CD4-positive, CD25-positive, alpha-beta regulatory T cell (primary cell): ENCODE data around the gene MYO5B. TPM values are rescaled to one million over a fixed set of nuclear protein-coding genes. Genes with fewer than 3 reads are reported as not detected.
A peak's percentile ranks its signal among the peaks of the same experiment; 100 is the strongest.

Source experiments
- ATAC-seq, 2 donors: fragments of 150-1000 bp; cut with Tn5 transposase; one replicate each; pipeline ENCODE4 v1.10.0; 2021; ENCODE audit warnings: low read depth in 2 of 2, moderate number of reproducible peaks in 2 of 2, moderate library complexity in 1 of 2
- DNase-seq, 3 donors: peaks; one replicate each; pipeline versions ENCODE4 v3.0.0 to v3.0.0-alpha.2; 2012 to 2022; ENCODE audit warnings: mixed read lengths in 1 of 3
- H3K27ac ChIP-seq: one replicate; pipeline ENCODE4 v1.7.0; 2013; ENCODE audit warnings: mild to moderate bottlenecking, low read length; ENCODE audit not compliant: insufficient read depth, poor library complexity, severe bottlenecking
- H3K27me3 ChIP-seq: one replicate; pipeline ENCODE4 v1.7.0; 2013; ENCODE audit warnings: low read length; ENCODE audit not compliant: control insufficient read depth, insufficient read depth
- H3K36me3 ChIP-seq: one replicate; pipeline ENCODE4 v1.7.0; 2013; ENCODE audit warnings: mild to moderate bottlenecking, low read length, moderate library complexity; ENCODE audit not compliant: control insufficient read depth, insufficient read depth
- H3K4me1 ChIP-seq: 2 replicates; pipeline ENCODE4 v1.7.0; 2013; ENCODE audit warnings: mild to moderate bottlenecking, low read length; ENCODE audit not compliant: insufficient read depth, control insufficient read depth, poor library complexity, severe bottlenecking
- H3K4me3 ChIP-seq: one replicate; pipeline ENCODE4 v1.7.0; 2013; ENCODE audit warnings: low read depth, mild to moderate bottlenecking, low read length, moderate library complexity
- H3K9me3 ChIP-seq, 2 experiments: 1 replicate in 1 of 2; 2 replicates in 1 of 2; pipeline ENCODE4 v1.7.0; 2013; ENCODE audit warnings: low read length in 2 of 2, mild to moderate bottlenecking in 1 of 2, moderate library complexity in 1 of 2; ENCODE audit not compliant: control insufficient read depth in 2 of 2
- H3K27ac Mint-ChIP-seq, 3 donors: one replicate each; pipeline ENCODE4 v1.8.0; 2020 to 2022; ENCODE audit warnings: mild to moderate bottlenecking in 3 of 3, mixed read lengths in 3 of 3, moderate library complexity in 2 of 3
- H3K27me3 Mint-ChIP-seq: one replicate; pipeline ENCODE4 v1.8.0; 2022; ENCODE audit warnings: mild to moderate bottlenecking, mixed read lengths
- H3K36me3 Mint-ChIP-seq: one replicate; pipeline ENCODE4 v1.8.0; 2020; ENCODE audit warnings: mixed read lengths
- H3K4me1 Mint-ChIP-seq, 4 donors: one replicate each; pipeline ENCODE4 v1.8.0; 2020 to 2022; ENCODE audit warnings: mixed read lengths in 4 of 4, mild to moderate bottlenecking in 1 of 4
- H3K4me3 Mint-ChIP-seq, 4 donors: one replicate each; pipeline ENCODE4 v1.8.0; 2020 to 2022; ENCODE audit warnings: mild to moderate bottlenecking in 4 of 4, mixed read lengths in 4 of 4, moderate library complexity in 3 of 4
- H3K9me3 Mint-ChIP-seq, 7 donors: one replicate each; pipeline ENCODE4 v1.8.0; 2020 to 2022; ENCODE audit warnings: mixed read lengths in 7 of 7, mild to moderate bottlenecking in 3 of 7, moderate library complexity in 2 of 7
- polyA plus RNA-seq, 4 donors: library from polyadenylated mRNA; unstranded; fragments of 300-500 nt; fragmentation: Illumina TruSeq; gene quantifications; one replicate each; pipeline ENCODE4 v1.2.3, GENCODE V29; 2021
- total RNA-seq: library from RNA; stranded (reverse); gene quantifications from one replicate; pipeline ENCODE4 v1.2.3, GENCODE V29; 2022

The MYO5B gene
- total and polyA plus RNA-seq, 5 donors from 2014 or later = 0.02 to 0.03 TPM; not detected in 3

DNA sequence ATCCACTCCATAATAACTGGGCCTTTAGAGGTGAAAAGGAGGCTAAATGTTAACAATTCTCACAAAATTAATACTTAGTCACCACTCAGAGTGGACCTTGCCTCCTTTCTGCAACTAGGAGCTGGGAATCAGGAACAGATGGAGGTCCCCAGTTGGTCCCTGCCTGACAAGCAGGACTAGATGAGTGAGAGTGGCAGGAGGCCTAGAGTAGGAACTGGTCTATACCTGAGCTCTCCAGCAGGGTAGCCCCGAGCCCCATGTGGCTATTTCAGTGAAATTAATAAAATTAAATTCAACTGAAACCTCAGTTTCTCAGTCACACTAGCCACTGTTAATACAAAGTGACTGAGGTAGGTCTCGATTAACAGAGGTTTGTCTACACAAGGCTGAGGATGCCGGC is 150.5 kb downstream of the MYO5B start:
- Histone ChIP-seq H3K9me3 (no peaks in the 10 kb centered on the region), H3K4me3 (no peak overlapping the region), H3K27me3 (no peaks in the 10 kb centered on the region), H3K27ac (no peak overlapping the region), H3K36me3 (no peaks in the 10 kb centered on the region), H3K4me1 (no peaks in the 10 kb centered on the region)
- Mint-ChIP-seq H3K27me3 (peaks cover 7% of the 10 kb centered on the region), H3K4me3 (no peak overlapping the region), H3K9me3 (peaks cover 0 to 2% (median 0%) of the 10 kb centered on the region in 7 donors), H3K27ac (no peak overlapping the region), H3K36me3 (no peaks in the 10 kb centered on the region), H3K4me1 (no peaks in the 10 kb centered on the region)
- ATAC-seq = no peak
- DNase-seq = no peak

DNA sequence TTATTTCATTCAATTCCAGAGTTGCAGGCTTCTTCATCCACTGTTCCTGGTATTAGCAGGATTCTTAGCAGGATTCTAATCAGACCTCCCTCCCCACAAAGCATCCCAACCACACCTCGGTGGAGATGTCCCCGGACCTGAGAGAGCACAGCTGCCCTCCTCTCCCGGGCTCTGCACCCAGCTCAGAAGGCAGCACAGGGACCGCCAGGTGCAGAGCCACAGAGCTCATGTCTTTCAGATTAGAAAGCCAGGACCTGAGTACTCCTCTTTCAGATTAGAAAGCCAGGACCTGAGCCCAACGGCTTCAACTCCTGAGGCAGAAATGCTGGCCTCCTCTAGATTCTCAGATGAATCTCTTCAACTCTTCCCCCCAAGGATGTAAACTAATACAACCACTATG is 152.3 kb downstream of the MYO5B start:
- no peaks in the 10 kb centered on the region for H3K27me3 ChIP-seq
- H3K27me3 Mint-ChIP-seq = peaks cover 8% of the 10 kb centered on the region
- H3K36me3 Mint-ChIP-seq = no peaks in the 10 kb centered on the region
- no peak for DNase-seq
- H3K4me3 Mint-ChIP-seq = no peak overlapping the region
- H3K4me1 ChIP-seq = no peaks in the 10 kb centered on the region
- no peak overlapping the region for H3K4me3 ChIP-seq
- peaks cover 0 to 2% (median 0%) of the 10 kb centered on the region in 7 donors for H3K9me3 Mint-ChIP-seq
- no peak overlapping the region for H3K27ac ChIP-seq
- no peaks in the 10 kb centered on the region for H3K4me1 Mint-ChIP-seq
- ATAC-seq = no peak
- H3K27ac Mint-ChIP-seq = no peak overlapping the region
- H3K9me3 ChIP-seq = no peaks in the 10 kb centered on the region
- no peaks in the 10 kb centered on the region for H3K36me3 ChIP-seq

DNA sequence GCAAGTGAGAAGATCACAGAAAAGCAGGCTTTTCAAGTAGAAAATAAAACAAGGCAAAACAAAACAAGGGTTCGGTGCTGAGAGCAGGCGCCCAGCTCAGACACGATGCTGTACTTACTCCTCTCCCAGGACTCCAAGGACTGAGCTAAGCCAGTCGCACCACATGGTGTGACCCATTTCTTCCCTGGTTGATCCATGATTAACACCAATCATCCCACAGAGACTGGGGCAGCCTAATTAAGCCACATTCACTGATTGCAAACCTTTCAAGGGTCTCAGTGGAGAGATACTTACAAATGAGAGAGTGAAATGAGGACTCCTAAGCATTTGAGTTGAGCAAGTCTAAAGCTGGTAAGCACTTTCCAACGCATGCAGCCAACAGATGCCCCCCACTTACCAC is 155.2 kb downstream of the MYO5B start:
- Mint-ChIP-seq H3K27ac (no peak overlapping the region), H3K27me3 (peaks cover 11% of the 10 kb centered on the region)

DNA sequence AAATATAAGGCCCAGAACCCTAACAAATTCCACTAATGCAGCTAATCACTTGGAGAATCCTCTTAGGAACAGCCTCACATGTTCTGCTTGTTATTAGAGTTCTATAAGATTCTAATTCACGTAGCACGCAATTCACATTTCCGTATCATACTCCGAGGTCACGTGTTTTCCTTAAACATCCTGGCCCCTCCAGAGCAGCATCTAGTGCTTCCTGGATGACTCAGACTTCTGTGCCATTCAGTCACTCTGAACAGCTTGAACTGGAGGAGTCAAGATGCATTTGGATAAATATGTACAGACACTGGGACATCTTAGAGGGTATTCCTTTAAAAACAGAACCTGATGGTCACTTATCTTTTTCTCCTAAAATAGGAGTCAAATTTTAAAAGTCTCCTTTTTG is 156.5 kb downstream of the MYO5B start:
- H3K27ac Mint-ChIP-seq = no peak overlapping the region
- H3K4me1 Mint-ChIP-seq = no peaks in the 10 kb centered on the region
- peak in 1 of 2 donors; percentile 60 for ATAC-seq
- H3K9me3 Mint-ChIP-seq = no peaks in the 10 kb centered on the region
- DNase-seq = peak in 1 of 3 donors; percentile 53
- H3K4me3 ChIP-seq = no peak overlapping the region
- no peak overlapping the region for H3K27ac ChIP-seq
- H3K4me3 Mint-ChIP-seq = no peak overlapping the region
- H3K27me3 ChIP-seq = peaks cover 2% of the 10 kb centered on the region
- H3K36me3 Mint-ChIP-seq = no peaks in the 10 kb centered on the region
- no peaks in the 10 kb centered on the region for H3K4me1 ChIP-seq
- no peaks in the 10 kb centered on the region for H3K9me3 ChIP-seq
- H3K36me3 ChIP-seq = no peaks in the 10 kb centered on the region
- peaks cover 5% of the 10 kb centered on the region for H3K27me3 Mint-ChIP-seq

More for the DNA sequence above, 155.2 kb downstream of the MYO5B start:
- no peak for ATAC-seq
- no peaks in the 10 kb centered on the region for H3K4me1 ChIP-seq
- no peaks in the 10 kb centered on the region for H3K9me3 Mint-ChIP-seq
- no peaks in the 10 kb centered on the region for H3K9me3 ChIP-seq
- H3K4me1 Mint-ChIP-seq = no peaks in the 10 kb centered on the region
- H3K27me3 ChIP-seq = peaks cover 2% of the 10 kb centered on the region
- no peak overlapping the region for H3K4me3 Mint-ChIP-seq
- H3K36me3 ChIP-seq = no peaks in the 10 kb centered on the region
- H3K4me3 ChIP-seq = no peak overlapping the region
- H3K36me3 Mint-ChIP-seq = no peaks in the 10 kb centered on the region
- H3K27ac ChIP-seq = no peak overlapping the region
- no peak for DNase-seq

DNA sequence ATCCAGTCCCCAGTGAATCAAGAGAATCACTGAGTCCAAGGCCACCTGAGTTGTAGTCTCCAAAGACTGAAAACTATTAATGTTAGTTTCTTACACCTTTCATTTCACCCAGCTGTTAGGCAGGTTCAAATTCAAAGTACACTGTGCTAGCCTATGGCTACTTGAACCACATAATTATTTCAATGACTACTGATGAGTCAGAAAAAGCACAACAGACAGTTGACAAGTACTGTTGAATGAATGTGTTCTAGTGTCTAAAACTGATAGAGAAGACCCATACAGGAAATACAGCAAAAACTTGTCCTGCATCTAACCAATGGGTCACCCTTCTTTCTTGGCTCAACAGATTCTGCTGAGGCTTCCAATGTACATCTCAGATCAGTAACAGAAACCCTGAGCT is 160.9 kb downstream of the MYO5B start:
- H3K4me1 ChIP-seq = no peaks in the 10 kb centered on the region
- Mint-ChIP-seq H3K4me1 (no peaks in the 10 kb centered on the region), H3K27me3 (peaks cover 21% of the 10 kb centered on the region), H3K36me3 (no peaks in the 10 kb centered on the region), H3K9me3 (no peaks in the 10 kb centered on the region), H3K27ac (no peak overlapping the region), H3K4me3 (no peak overlapping the region)
- ATAC-seq (no peak), DNase-seq (no peak)
- no peak overlapping the region for H3K4me3 ChIP-seq
- no peaks in the 10 kb centered on the region for H3K36me3 ChIP-seq
- no peak overlapping the region for H3K27ac ChIP-seq
- H3K9me3 ChIP-seq = no peaks in the 10 kb centered on the region
- peaks cover 3% of the 10 kb centered on the region for H3K27me3 ChIP-seq

DNA sequence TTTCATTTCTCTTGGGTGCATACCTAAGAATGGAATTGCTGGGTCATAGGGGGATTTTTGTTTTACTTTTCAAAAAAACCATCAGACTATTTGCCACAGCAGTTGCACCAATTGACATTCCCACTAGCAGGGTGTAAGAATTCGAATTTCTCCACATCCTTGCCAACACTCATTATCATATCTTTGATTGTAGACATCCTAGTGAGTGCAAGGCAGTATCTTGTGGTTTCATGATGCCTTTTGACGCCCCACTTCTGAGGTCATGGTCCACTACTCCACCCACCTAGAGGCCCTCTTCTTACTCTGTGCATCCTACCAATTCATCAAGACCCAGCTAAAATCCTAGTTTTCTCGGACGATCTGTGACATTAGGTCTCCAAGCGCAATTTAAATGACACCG is 161.9 kb downstream of the MYO5B start:
- no peak overlapping the region for H3K4me3 ChIP-seq
- H3K36me3 ChIP-seq = no peaks in the 10 kb centered on the region
- H3K27ac ChIP-seq = no peak overlapping the region
- Mint-ChIP-seq H3K36me3 (no peaks in the 10 kb centered on the region), H3K27me3 (peaks cover 21% of the 10 kb centered on the region), H3K27ac (no peak overlapping the region), H3K4me1 (no peaks in the 10 kb centered on the region), H3K9me3 (no peaks in the 10 kb centered on the region), H3K4me3 (no peak overlapping the region)
- DNase-seq (no peak), ATAC-seq (no peak)
- no peaks in the 10 kb centered on the region for H3K4me1 ChIP-seq
- H3K9me3 ChIP-seq = no peaks in the 10 kb centered on the region
- H3K27me3 ChIP-seq = peaks cover 3% of the 10 kb centered on the region

DNA sequence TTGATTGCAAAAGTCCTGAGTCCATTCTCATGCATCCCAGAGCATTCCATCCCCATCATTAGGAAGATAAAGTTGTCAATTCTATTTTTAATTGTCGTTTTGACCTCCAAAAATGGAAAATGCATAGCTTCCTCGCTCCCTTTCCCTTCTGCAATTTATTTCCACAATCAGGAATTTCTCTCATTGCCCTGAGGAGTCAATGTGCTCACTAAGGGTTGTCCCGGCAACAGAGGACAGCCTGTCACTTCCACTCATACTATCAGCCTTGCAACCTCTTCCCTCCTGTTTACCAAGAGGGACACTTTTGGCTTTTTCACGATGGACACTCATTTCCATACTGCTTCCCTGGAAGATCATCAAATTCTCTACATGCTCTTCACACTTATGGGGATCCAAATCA is 164.8 kb downstream of the MYO5B start:
- Histone ChIP-seq H3K27ac (no peak overlapping the region), H3K27me3 (peaks cover 1% of the 10 kb centered on the region), H3K4me1 (no peaks in the 10 kb centered on the region), H3K4me3 (no peak overlapping the region), H3K36me3 (no peaks in the 10 kb centered on the region), H3K9me3 (no peaks in the 10 kb centered on the region)
- Mint-ChIP-seq H3K27me3 (peaks cover 17% of the 10 kb centered on the region), H3K4me3 (no peak overlapping the region), H3K27ac (peak overlapping the region in 1 of 3 donors; percentile 60), H3K36me3 (no peaks in the 10 kb centered on the region), H3K9me3 (peaks cover 0 to 3% (median 0%) of the 10 kb centered on the region in 7 donors), H3K4me1 (no peaks in the 10 kb centered on the region)
- no peak for ATAC-seq
- DNase-seq = no peak

DNA sequence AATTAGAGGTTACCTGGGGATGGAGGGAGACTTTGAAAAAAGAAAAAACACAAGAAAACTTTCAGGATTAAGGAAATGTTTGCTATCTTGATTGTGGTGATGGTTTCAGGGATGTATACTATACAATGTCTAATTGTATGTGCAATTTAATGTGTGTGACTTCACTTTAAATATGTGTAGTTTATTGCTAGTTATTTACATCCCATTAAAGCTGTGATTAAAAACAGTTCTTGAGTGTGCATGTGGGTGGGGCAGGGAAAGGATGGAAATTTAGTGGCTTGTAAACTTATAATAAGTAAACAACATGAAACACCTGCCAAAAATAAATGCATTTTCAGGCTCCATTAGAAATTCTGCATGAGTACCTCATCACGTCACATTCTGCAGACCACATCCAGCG is 167.0 kb downstream of the MYO5B start:
- no peak overlapping the region for H3K4me3 Mint-ChIP-seq
- no peak overlapping the region for H3K27ac ChIP-seq
- no peaks in the 10 kb centered on the region for H3K36me3 ChIP-seq
- peaks cover 13% of the 10 kb centered on the region for H3K27me3 Mint-ChIP-seq
- H3K9me3 Mint-ChIP-seq = peaks cover 0 to 4% (median 0%) of the 10 kb centered on the region in 7 donors
- H3K27me3 ChIP-seq = peaks cover 1% of the 10 kb centered on the region
- H3K36me3 Mint-ChIP-seq = no peaks in the 10 kb centered on the region
- no peak overlapping the region for H3K27ac Mint-ChIP-seq
- H3K4me1 Mint-ChIP-seq = no peaks in the 10 kb centered on the region
- ATAC-seq (no peak), DNase-seq (no peak)
- H3K9me3 ChIP-seq = no peaks in the 10 kb centered on the region
- no peak overlapping the region for H3K4me3 ChIP-seq
- H3K4me1 ChIP-seq = no peaks in the 10 kb centered on the region
